Measurements from ENCODE around the gene UHRF2.
"Not testable (repeated sequence)": the region's sequence is repeated elsewhere in the genome, so short reads cannot be mapped to it uniquely, and the experiment has no call there.

The UHRF2 gene

DNA sequence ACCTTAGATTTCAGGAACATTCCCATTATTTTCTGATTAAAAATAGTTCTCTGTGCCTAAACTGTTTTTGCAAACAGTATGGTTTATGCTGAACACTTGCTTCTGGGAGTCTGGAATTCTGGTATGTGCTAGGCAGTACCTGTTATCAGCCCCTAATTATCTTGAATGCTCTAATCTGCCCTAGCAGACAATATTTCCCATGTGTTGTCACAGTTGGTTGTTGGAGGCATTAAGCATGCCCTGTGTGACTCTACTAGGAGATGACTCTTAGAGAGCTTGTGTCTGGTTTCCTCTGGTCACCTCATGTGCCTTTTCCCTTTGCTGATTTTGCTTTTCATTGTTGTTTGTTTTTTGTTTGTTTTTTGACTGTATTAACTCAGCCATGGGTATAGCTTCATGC is 36.6 kb downstream of the UHRF2 start:
- Mint-ChIP-seq H3K36me3 (ENCODE audit: low read depth) (peaks cover 37% of the 10 kb centered on the region), H3K27me3 (ENCODE audit: low read depth) (no peaks in the 10 kb centered on the region), H3K27ac (no peak overlapping the region), H3K4me1 (peaks cover 5% of the 10 kb centered on the region), H3K9me3 (peaks cover 6% of the 10 kb centered on the region), H3K4me3 (no peak overlapping the region)
- TF ChIP-seq, protein P1, sequence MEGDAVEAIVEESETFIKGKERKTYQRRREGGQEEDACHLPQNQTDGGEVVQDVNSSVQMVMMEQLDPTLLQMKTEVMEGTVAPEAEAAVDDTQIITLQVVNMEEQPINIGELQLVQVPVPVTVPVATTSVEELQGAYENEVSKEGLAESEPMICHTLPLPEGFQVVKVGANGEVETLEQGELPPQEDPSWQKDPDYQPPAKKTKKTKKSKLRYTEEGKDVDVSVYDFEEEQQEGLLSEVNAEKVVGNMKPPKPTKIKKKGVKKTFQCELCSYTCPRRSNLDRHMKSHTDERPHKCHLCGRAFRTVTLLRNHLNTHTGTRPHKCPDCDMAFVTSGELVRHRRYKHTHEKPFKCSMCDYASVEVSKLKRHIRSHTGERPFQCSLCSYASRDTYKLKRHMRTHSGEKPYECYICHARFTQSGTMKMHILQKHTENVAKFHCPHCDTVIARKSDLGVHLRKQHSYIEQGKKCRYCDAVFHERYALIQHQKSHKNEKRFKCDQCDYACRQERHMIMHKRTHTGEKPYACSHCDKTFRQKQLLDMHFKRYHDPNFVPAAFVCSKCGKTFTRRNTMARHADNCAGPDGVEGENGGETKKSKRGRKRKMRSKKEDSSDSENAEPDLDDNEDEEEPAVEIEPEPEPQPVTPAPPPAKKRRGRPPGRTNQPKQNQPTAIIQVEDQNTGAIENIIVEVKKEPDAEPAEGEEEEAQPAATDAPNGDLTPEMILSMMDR (IDR thresholded peaks at IDR 0.05; ENCODE audit: unreplicated experiment in 3 of 3) = no peak

DNA sequence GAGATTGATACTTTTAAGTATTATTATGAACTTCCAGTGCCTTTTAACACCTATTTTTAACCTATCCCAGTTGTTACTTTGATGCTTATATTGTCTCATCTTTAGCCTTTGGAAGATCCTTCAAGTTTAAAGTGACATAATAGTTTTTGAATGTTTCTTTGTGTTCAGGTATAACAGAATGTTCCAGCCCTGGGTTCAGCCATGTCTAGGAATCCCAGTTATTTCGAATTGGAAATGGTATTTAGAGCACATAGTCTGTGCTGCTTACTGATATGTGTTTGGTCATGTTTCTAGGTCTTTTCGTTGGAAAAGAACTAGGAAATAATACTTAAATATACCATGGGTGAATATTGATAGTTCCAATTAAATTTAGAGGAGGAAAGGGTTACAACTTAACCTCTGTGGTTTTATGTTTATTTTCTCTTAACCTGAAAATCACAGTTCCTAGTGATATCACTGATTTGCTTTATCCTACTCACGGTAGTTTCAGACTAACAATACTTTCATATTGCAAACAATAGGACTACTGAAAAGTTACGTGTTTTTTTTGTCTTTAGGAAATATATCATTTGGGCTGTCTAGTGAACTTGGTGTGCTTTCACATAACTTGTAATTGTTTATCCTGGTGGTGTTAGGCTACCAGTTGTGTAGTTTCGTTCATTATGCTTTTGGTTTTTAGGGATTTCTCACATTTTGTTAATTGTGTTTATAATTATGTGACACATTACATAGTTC is 37.8 kb downstream of the UHRF2 start:
- Mint-ChIP-seq H3K27me3 (ENCODE audit: low read depth) (no peaks in the 10 kb centered on the region), H3K36me3 (ENCODE audit: low read depth) (peaks cover 45% of the 10 kb centered on the region), H3K4me3 (no peak overlapping the region), H3K9me3 (peaks cover 9% of the 10 kb centered on the region), H3K27ac (no peak overlapping the region), H3K4me1 (peaks cover 5% of the 10 kb centered on the region)
- TF ChIP-seq, protein P1 (IDR thresholded peaks at IDR 0.05; ENCODE audit: unreplicated experiment in 3 of 3) = no peak

DNA sequence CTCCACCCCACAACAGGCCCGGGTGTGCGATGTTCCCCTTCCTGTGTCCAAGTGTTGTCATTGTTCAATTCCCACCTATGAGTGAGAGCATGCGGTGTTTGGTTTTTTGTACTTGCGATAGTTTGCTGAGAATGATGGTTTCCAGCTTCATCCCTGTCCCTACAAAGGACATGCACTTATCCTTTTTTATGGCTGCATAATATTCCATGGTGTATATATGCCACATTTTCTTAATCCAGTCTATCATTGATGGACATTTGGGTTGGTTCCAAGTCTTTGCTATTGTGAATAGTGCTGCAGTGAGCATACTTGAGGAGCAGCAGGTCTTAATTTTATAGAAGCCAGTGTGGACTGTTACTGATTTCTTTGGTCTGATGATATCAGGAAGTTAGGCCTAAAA is 42.3 kb downstream of the UHRF2 start:
- H3K27ac Mint-ChIP-seq; H3K4me3 Mint-ChIP-seq; H3K4me1 Mint-ChIP-seq; H3K27me3 Mint-ChIP-seq (ENCODE audit: low read depth): not testable (repeated sequence)
- peaks cover 68% of the 10 kb centered on the region for H3K36me3 Mint-ChIP-seq (ENCODE audit: low read depth)
- peaks cover 32% of the 10 kb centered on the region for H3K9me3 Mint-ChIP-seq

DNA sequence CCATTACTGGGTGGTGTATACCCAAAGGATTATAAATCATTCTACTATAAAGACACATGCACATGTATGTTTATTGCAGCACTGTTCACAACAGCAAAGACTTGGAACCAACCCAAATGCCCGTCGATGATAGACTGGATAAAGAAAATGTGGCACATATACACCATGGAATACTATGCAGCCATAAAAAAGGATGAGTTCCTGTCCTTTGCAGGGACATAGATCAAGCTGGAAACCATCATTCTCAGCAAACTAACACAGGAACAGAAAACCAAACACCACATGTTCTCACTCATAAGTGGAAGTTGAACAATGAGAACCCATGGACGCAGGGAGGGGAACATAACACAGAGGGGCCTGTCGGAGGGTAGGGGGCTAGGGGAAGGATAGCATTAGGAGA is 45.7 kb downstream of the UHRF2 start:
- Mint-ChIP-seq H3K9me3 (peaks cover 32% of the 10 kb centered on the region), H3K36me3 (ENCODE audit: low read depth) (peaks cover 57% of the 10 kb centered on the region)
- H3K27ac Mint-ChIP-seq; H3K4me3 Mint-ChIP-seq; H3K4me1 Mint-ChIP-seq; H3K27me3 Mint-ChIP-seq (ENCODE audit: low read depth): not testable (repeated sequence)

DNA sequence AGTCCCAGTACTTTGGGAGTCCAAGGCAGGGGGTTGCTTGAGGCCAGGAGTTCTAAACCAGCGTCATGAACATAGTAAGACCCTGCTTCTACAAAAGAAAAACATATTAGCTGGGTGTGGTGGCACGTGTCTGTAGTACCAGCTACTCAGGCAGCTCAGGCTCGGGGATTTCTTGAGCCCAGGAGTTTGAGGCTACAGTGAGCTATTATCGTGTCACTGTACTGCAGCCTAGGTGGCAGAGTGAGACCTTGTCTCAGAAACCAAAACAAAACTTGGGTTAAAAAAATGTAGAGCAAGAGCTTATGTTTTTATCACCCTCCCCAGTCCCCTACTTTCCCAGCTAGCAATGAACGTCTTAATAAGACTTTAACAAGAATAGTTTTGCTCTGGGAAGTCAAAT is 46.7 kb downstream of the UHRF2 start:
- H3K4me1 Mint-ChIP-seq = no peaks in the 10 kb centered on the region
- H3K27me3 Mint-ChIP-seq (ENCODE audit: low read depth) = no peaks in the 10 kb centered on the region
- no peak overlapping the region for H3K4me3 Mint-ChIP-seq
- TF ChIP-seq, protein P1 (IDR thresholded peaks at IDR 0.05; ENCODE audit: unreplicated experiment in 3 of 3) = no peak
- H3K27ac Mint-ChIP-seq = no peak overlapping the region
- H3K9me3 Mint-ChIP-seq = peaks cover 27% of the 10 kb centered on the region
- peaks cover 52% of the 10 kb centered on the region for H3K36me3 Mint-ChIP-seq (ENCODE audit: low read depth)

DNA sequence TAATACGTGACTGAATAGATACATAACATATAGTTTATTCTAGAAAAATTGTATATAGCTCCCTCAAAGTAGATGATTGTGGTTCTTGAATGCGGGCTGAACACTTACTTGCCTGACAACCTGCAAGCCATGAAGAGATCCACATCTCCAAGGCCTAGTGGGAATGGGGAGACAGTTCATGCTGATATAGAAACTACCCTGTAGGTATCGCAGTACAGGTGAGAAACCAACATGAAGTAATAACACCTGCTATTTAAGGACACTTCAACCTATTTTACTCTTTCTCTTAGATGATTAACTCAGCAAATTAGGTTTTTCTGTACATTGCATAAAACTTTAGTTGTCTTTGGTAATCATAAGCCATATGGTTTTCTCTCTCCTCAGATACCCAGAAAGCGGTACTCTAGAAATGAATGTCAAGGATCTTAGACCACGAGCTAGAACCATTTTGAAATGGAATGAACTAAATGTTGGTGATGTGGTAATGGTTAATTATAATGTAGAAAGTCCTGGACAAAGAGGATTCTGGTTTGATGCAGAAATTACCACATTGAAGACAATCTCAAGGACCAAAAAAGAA is 47.3 kb downstream of the UHRF2 start:
- Mint-ChIP-seq H3K4me3 (no peak overlapping the region), H3K36me3 (ENCODE audit: low read depth) (peaks cover 50% of the 10 kb centered on the region), H3K27me3 (ENCODE audit: low read depth) (no peaks in the 10 kb centered on the region), H3K9me3 (peaks cover 25% of the 10 kb centered on the region), H3K4me1 (no peaks in the 10 kb centered on the region), H3K27ac (no peak overlapping the region)
- TF ChIP-seq, protein P1 (IDR thresholded peaks at IDR 0.05; ENCODE audit: unreplicated experiment in 3 of 3) = no peak

DNA sequence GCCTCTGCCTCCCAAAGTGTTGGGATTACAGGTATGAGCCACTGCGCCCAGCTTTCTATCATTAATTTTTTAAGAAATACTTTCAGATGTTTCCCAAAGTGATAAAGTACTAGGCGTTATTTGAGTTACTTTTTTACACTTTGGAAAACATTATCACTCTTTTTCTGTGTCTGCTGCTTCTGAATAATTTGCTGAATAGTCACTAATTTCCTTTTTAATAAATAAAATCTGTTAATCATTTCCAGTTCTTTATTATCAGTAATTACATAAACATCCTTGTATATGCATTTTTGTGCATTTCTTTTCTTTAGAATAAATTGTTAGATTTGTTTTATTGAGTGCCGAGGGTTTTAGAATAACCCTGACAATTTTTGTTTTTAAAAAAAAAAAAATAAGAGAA is 48.6 kb downstream of the UHRF2 start:
- H3K4me3 Mint-ChIP-seq = no peak overlapping the region
- TF ChIP-seq, protein P1 (IDR thresholded peaks at IDR 0.05; ENCODE audit: unreplicated experiment in 3 of 3) = no peak
- H3K27me3 Mint-ChIP-seq (ENCODE audit: low read depth) = no peaks in the 10 kb centered on the region
- peaks cover 16% of the 10 kb centered on the region for H3K9me3 Mint-ChIP-seq
- H3K27ac Mint-ChIP-seq = no peak overlapping the region
- no peaks in the 10 kb centered on the region for H3K4me1 Mint-ChIP-seq
- peaks cover 42% of the 10 kb centered on the region for H3K36me3 Mint-ChIP-seq (ENCODE audit: low read depth)
